GM18519 (cell line): Measurements from ENCODE around the gene ALPK1.

Experiments
- ATAC-seq: cut with Tn5 transposase; IDR thresholded peaks from one replicate; pipeline ENCODE4 v1.9.1; 2021; ENCODE audit warnings: mild to moderate bottlenecking, moderate library complexity; ENCODE audit not compliant: unreplicated experiment, low FRiP score

The ALPK1 gene

GRCh38 chr4:112377171-112377570 is 80.0 kb downstream of the ALPK1 start:
- ATAC-seq = peak; percentile 41

GRCh38 chr4:112377594-112378242 is 80.5 kb downstream of the ALPK1 start:
- no peak for ATAC-seq

GRCh38 chr4:112378243-112378620 is 81.1 kb downstream of the ALPK1 start:
- ATAC-seq = no peak

GRCh38 chr4:112378858-112379257 is 81.7 kb downstream of the ALPK1 start:
- ATAC-seq = no peak

GRCh38 chr4:112379306-112379705 is 82.1 kb downstream of the ALPK1 start:
- ATAC-seq = no peak

- no peak for ATAC-seq
These were observed 85.0 kb downstream of the ALPK1 start for GRCh38 chr4:112381996-112382692.

- ATAC-seq = no peak
These were observed 88.9 kb downstream of the ALPK1 start for GRCh38 chr4:112386071-112386470.

GRCh38 chr4:112402098-112402497 is 104.9 kb downstream of the ALPK1 start:
- ATAC-seq = no peak

- no peak for ATAC-seq
These were observed 106.2 kb downstream of the ALPK1 start for GRCh38 chr4:112403101-112403945.

GRCh38 chr4:112410364-112410763 is 113.2 kb downstream of the ALPK1 start:
- no peak for ATAC-seq

GRCh38 chr4:112410804-112411203 is 113.6 kb downstream of the ALPK1 start:
- ATAC-seq = no peak

GRCh38 chr4:112411781-112412550 is 114.8 kb downstream of the ALPK1 start:
- ATAC-seq = no peak

- ATAC-seq = no peak
These were observed 119.3 kb downstream of the ALPK1 start for GRCh38 chr4:112416464-112416863.

GRCh38 chr4:112418092-112418491 is 120.9 kb downstream of the ALPK1 start:
- no peak for ATAC-seq

GRCh38 chr4:112421911-112422310 is 124.7 kb downstream of the ALPK1 start:
- no peak for ATAC-seq

- no peak for ATAC-seq
These were observed 125.5 kb downstream of the ALPK1 start for GRCh38 chr4:112422644-112423043.

GRCh38 chr4:112423591-112423990 is 126.4 kb downstream of the ALPK1 start:
- no peak for ATAC-seq

GRCh38 chr4:112425823-112426222 is 128.7 kb downstream of the ALPK1 start:
- no peak for ATAC-seq

- no peak for ATAC-seq
These were observed 129.2 kb downstream of the ALPK1 start for GRCh38 chr4:112426416-112426815.

GRCh38 chr4:112431158-112431557 is 134.0 kb downstream of the ALPK1 start:
- no peak for ATAC-seq

- no peak for ATAC-seq
These were observed 139.8 kb downstream of the ALPK1 start for GRCh38 chr4:112436987-112437386.
